ENCODE data around the gene CMKLR1. TPM values are rescaled to one million over a fixed set of nuclear protein-coding genes. Genes with fewer than 3 reads are reported as not detected.

Gene CMKLR1
- total RNA-seq, 4 donors from 2014 or later: 10.2 to 14.5 (median 12.6) TPM

- H3K27ac ChIP-seq (replicated peaks in 1 of 4): no peak overlapping the region
- H3K4me3 ChIP-seq: no peak overlapping the region
- H3K36me3 ChIP-seq: no peaks in the 10 kb centered on the region
- WGBS: 53% methylated on average over 13 of the region's 13 CpGs
- intact Hi-C loops (cut with DNase I): no loop called here
- TF ChIP-seq POLR2AphosphoS5 (IDR thresholded peaks at IDR 0.05): no peak
- no peak for TF ChIP-seq CTCF (IDR thresholded peaks at IDR 0.05)
- no peak for TF ChIP-seq EP300 (IDR thresholded peaks at IDR 0.05)
- peaks cover 0 to 15% (median 3%) of the 10 kb centered on the region in 4 donors for H3K4me1 ChIP-seq
- peaks cover 0 to 45% (median 0%) of the 10 kb centered on the region in 4 donors for H3K27me3 ChIP-seq
- H3K9me3 ChIP-seq: peaks cover 0 to 5% (median 3%) of the 10 kb centered on the region in 4 donors
- no peak for DNase-seq (ENCODE audit: extremely low spot score)
These were observed 84.4 kb downstream of the CMKLR1 start for GRCh38 chr12:108254517-108255251.

DNA sequence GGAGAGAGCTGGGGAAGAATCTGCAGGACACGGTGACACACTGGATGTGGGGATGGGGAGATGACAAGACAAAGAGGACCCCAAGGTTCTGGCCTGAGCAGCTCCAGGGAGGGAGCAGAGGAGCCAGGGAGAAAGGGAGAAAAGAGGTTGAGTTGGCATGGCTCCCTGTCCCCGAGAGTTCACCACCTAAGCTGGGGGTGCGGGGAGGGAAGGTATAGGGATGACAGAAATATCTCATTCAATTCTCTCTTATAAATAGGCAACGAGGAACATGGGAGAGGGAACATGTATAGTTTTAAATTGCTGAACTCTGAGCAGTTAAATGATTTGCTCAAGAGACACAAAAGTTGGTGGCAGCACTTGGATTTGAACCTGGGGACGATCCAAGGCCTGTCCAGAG lies 85.1 kb downstream of the CMKLR1 start:
- H3K9me3 ChIP-seq: peaks cover 0 to 1% (median 0%) of the 10 kb centered on the region in 4 donors
- H3K4me1 ChIP-seq: peaks cover 0 to 15% (median 3%) of the 10 kb centered on the region in 4 donors
- H3K36me3 ChIP-seq: peaks cover 0 to 4% (median under 1%) of the 10 kb centered on the region in 4 donors
- peaks cover 0 to 45% (median 0%) of the 10 kb centered on the region in 4 donors for H3K27me3 ChIP-seq
- TF ChIP-seq CTCF (IDR thresholded peaks at IDR 0.05) (no peak), POLR2A (IDR thresholded peaks at IDR 0.05; ENCODE audit: low read depth) (no peak), POLR2AphosphoS5 (IDR thresholded peaks at IDR 0.05) (no peak), EP300 (IDR thresholded peaks at IDR 0.05) (no peak)
- H3K4me3 ChIP-seq: no peak overlapping the region
- 49% methylated on average over 5 of the region's 5 CpGs for whole genome bisulfite sequencing
- H3K27ac ChIP-seq (replicated peaks in 1 of 4): no peak overlapping the region
- intact Hi-C loops (cut with DNase I): no loop called here
- no peak for DNase-seq (ENCODE audit: extremely low spot score)

DNA sequence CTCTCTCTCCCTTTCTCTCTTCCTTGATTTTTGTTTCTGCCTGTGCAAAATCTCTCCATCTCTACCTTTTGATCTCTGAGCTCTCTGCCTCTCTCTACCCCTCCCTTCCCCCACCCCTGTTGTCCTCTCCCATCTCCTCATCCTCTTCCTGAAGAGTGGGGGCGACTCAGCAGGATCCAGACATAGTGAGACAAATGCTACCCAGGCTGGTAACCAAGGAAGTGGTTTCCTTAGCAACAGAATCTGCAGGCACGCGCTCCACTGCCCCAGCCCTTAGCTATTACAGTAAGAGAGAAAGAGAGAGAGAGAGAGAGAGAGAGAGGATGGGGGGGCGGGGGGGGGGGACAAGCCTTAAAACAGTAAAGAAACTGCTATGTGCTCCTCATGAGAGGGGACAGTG lies 85.6 kb downstream of the CMKLR1 start:
- Histone ChIP-seq H3K27ac (replicated peaks in 1 of 4) (no peak overlapping the region), H3K36me3 (peaks cover 0 to 9% (median 3%) of the 10 kb centered on the region in 4 donors), H3K9me3 (no peaks in the 10 kb centered on the region), H3K27me3 (peaks cover 0 to 41% (median 0%) of the 10 kb centered on the region in 4 donors), H3K4me3 (no peak overlapping the region), H3K4me1 (peaks cover 0 to 15% (median 3%) of the 10 kb centered on the region in 4 donors)
- TF ChIP-seq POLR2AphosphoS5 (IDR thresholded peaks at IDR 0.05) (no peak), POLR2A (IDR thresholded peaks at IDR 0.05; ENCODE audit: low read depth) (no peak), EP300 (IDR thresholded peaks at IDR 0.05) (no peak)
- WGBS: 16% methylated on average over 4 of the region's 4 CpGs
- intact Hi-C loops (cut with DNase I): no loop called here
- DNase-seq (ENCODE audit: extremely low spot score): no peak

- Histone ChIP-seq H3K4me1 (peaks cover 0 to 15% (median 3%) of the 10 kb centered on the region in 4 donors), H3K27me3 (peaks cover 0 to 31% (median 0%) of the 10 kb centered on the region in 4 donors), H3K9me3 (no peaks in the 10 kb centered on the region), H3K27ac (replicated peaks in 1 of 4) (no peak overlapping the region), H3K4me3 (no peak overlapping the region), H3K36me3 (peaks cover 0 to 19% (median 8%) of the 10 kb centered on the region in 4 donors)
- intact Hi-C loops (cut with DNase I): no loop called here
- TF ChIP-seq POLR2AphosphoS5 (IDR thresholded peaks at IDR 0.05): no peak
- no peak for TF ChIP-seq CTCF (IDR thresholded peaks at IDR 0.05)
- no peak for TF ChIP-seq POLR2A (IDR thresholded peaks at IDR 0.05; ENCODE audit: low read depth)
- TF ChIP-seq EP300 (IDR thresholded peaks at IDR 0.05): no peak
- 80% methylated on average over 7 of the region's 7 CpGs for WGBS
- no peak for DNase-seq (ENCODE audit: extremely low spot score)
These were observed 86.6 kb downstream of the CMKLR1 start for GRCh38 chr12:108252523-108252922.

- Histone ChIP-seq H3K36me3 (peaks cover 0 to 45% (median 20%) of the 10 kb centered on the region in 4 donors), H3K4me1 (no peaks in the 10 kb centered on the region), H3K9me3 (no peaks in the 10 kb centered on the region), H3K27me3 (peaks cover 0 to 2% (median 0%) of the 10 kb centered on the region in 4 donors), H3K4me3 (no peak overlapping the region), H3K27ac (replicated peaks in 1 of 4) (no peak overlapping the region)
- intact Hi-C loops (cut with DNase I): no loop called here
- DNase-seq (ENCODE audit: extremely low spot score): no peak
- WGBS: 97% methylated on average over 12 of the region's 13 CpGs
- TF ChIP-seq EP300 (IDR thresholded peaks at IDR 0.05): no peak
- no peak for TF ChIP-seq POLR2AphosphoS5 (IDR thresholded peaks at IDR 0.05)
- TF ChIP-seq POLR2A (IDR thresholded peaks at IDR 0.05; ENCODE audit: low read depth): no peak
- no peak for TF ChIP-seq CTCF (IDR thresholded peaks at IDR 0.05)
These were observed 91.1 kb downstream of the CMKLR1 start for GRCh38 chr12:108248011-108248410.
